ENCODE measurements around the gene TBXA2R.

DNA sequence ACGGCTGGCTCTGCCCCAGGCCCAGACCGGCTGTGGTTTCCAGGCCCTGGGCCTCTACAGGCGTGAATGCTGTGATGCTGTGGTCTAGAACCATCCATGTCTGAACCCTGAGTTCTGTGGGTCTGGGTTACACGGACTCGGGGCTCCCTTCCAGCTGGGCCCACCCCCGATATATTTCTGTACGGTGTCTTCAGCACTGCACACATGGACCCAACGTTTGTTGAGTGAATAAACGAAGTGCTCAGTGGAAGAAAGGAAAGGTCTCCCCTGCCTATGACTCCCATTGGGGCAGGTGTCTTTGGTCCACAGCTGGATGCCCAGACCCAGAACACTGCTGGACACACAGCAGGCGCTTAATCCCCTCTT lies 61.0 kb downstream of the TBXA2R start:
- TF ChIP-seq, protein P1, sequence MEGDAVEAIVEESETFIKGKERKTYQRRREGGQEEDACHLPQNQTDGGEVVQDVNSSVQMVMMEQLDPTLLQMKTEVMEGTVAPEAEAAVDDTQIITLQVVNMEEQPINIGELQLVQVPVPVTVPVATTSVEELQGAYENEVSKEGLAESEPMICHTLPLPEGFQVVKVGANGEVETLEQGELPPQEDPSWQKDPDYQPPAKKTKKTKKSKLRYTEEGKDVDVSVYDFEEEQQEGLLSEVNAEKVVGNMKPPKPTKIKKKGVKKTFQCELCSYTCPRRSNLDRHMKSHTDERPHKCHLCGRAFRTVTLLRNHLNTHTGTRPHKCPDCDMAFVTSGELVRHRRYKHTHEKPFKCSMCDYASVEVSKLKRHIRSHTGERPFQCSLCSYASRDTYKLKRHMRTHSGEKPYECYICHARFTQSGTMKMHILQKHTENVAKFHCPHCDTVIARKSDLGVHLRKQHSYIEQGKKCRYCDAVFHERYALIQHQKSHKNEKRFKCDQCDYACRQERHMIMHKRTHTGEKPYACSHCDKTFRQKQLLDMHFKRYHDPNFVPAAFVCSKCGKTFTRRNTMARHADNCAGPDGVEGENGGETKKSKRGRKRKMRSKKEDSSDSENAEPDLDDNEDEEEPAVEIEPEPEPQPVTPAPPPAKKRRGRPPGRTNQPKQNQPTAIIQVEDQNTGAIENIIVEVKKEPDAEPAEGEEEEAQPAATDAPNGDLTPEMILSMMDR (IDR thresholded peaks at IDR 0.05; ENCODE audit: low read length), result no peak
- no peak for TF ChIP-seq EZH2 (optimal IDR thresholded peaks at IDR 0.05; ENCODE audit: low read depth, low read length)
